NB4 (cell line): ENCODE results near the gene SULT2A1.

Experiments
- CTCF ChIP-seq: IDR thresholded peaks from one replicate; pipeline ENCODE4 v1.5.1; 2012; ENCODE audit warnings: low read depth, low read length
- MYC ChIP-seq: IDR thresholded peaks from 2 replicates; pipeline ENCODE4 v1.6.1; 2011; ENCODE audit warnings: low read depth, low read length
- POLR2A ChIP-seq: IDR thresholded peaks from 2 replicates; pipeline ENCODE4 v1.6.1; 2011; ENCODE audit warnings: mild to moderate bottlenecking; ENCODE audit not compliant: insufficient read length; ENCODE audit errors: extremely low read depth

- TF ChIP-seq CTCF (no peak), POLR2A (no peak), MYC (no peak)
Observed at GRCh38 chr19:47860602-47861297, 25.4 kb downstream of the SULT2A1 start.
